Retinal pigment epithelial cell (primary cell): Measurements from ENCODE around the gene TOMM40.

ENCODE experiments used
- DNase-seq: peaks from one replicate; pipeline ENCODE4 v3.0.0-alpha.2; 2010; ENCODE audit warnings: low read depth
- H3K4me3 ChIP-seq: 2 replicates; pipeline ENCODE4 v1.5.1; 2011; ENCODE audit warnings: mild to moderate bottlenecking, low read length, control low read depth, moderate library complexity
- TF ChIP-seq, protein P1 (sequence below): conservative IDR thresholded peaks from 2 replicates; pipeline ENCODE4 v1.5.1; 2011; ENCODE audit warnings: low read depth, low read length, control low read depth, inconsistent platforms

TOMM40 gene

DNA sequence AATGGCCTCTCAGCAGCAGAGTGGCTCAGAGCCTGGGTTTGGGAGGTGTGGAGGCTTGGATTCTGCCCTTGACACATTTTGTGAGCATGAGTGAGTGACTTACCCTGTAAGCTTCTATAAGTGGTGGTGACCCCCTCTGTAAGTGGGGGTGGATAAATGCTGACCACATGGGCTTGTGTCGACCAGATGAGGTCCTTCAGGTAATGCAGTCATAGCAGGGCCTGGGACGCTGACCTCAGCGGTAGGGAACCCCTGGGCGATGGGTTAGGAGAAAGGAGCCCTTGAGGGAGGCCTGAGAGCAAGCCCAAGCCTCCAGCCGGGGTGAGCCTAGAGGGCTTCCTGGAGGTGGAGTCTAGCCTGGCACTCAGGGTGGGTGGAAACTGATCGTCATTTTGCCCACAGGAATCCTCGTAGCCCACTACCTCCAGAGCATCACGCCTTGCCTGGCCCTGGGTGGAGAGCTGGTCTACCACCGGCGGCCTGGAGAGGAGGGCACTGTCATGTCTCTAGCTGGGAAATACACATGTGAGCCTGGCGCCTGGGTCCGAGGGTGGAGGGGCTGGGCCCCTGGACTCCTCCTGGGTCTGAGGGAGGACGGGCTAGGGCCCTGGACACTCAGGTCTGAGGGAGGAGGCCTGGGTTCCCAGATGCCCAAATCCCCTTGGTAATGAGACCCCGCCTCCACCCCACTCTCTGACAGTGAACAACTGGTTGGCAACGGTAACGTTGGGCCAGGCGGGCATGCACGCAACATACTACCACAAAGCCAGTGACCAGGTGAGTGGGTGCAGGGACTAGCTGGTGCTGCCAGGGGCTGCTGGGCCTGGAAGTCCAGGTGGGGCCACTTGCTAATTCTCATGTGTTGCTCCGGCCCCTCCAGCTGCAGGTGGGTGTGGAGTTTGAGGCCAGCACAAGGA, 9.5 kb downstream of the TOMM40 start:
- no peak for DNase-seq
- TF ChIP-seq, protein P1, sequence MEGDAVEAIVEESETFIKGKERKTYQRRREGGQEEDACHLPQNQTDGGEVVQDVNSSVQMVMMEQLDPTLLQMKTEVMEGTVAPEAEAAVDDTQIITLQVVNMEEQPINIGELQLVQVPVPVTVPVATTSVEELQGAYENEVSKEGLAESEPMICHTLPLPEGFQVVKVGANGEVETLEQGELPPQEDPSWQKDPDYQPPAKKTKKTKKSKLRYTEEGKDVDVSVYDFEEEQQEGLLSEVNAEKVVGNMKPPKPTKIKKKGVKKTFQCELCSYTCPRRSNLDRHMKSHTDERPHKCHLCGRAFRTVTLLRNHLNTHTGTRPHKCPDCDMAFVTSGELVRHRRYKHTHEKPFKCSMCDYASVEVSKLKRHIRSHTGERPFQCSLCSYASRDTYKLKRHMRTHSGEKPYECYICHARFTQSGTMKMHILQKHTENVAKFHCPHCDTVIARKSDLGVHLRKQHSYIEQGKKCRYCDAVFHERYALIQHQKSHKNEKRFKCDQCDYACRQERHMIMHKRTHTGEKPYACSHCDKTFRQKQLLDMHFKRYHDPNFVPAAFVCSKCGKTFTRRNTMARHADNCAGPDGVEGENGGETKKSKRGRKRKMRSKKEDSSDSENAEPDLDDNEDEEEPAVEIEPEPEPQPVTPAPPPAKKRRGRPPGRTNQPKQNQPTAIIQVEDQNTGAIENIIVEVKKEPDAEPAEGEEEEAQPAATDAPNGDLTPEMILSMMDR = no peak
- H3K4me3 ChIP-seq = no peak overlapping the region

DNA sequence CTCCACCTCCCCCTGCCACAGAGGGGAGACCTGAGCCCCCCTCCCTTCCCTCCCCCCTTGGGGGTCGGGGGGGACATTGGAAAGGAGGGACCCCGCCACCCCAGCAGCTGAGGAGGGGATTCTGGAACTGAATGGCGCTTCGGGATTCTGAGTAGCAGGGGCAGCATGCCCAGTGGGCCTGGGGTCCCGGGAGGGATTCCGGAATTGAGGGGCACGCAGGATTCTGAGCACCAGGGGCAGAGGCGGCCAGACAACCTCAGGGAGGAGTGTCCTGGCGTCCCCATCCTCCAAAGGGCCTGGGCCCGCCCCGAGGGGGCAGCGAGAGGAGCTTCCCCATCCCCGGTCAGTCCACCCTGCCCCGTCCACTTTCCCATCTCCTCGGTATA, 12.2 kb downstream of the TOMM40 start:
- H3K4me3 ChIP-seq = no peak overlapping the region
- DNase-seq = no peak
- TF ChIP-seq, protein P1 = no peak

DNA sequence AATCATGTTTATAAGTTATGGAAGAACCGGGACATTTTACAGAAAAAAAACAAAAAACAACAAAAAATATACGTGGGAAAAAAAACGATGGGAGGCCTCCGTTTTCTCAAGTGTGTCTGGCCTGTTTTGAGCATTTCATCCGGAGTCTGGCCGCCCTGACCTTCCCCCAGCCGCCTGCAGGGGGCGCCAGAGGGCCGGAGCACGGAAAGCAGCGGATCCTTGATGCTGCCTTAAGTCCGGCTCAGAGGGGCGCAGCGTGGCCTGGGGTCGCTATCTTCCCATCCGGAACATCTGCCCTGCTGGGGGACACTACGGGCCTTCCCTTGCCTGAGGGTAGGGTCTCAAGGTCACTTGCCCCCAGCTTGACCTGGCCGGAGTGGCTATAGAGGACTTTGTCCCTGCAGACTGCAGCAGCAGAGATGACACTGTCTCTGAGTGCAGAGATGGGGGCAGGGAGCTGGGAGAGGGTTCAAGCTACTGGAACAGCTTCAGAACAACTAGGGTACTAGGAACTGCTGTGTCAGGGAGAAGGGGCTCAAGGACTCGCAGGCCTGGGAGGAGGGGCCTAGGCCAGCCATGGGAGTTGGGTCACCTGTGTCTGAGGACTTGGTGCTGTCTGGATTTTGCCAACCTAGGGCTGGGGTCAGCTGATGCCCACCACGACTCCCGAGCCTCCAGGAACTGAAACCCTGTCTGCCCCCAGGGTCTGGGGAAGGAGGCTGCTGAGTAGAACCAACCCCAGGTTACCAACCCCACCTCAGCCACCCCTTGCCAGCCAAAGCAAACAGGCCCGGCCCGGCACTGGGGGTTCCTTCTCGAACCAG, 12.8 kb downstream of the TOMM40 start:
- no peak for DNase-seq

DNA sequence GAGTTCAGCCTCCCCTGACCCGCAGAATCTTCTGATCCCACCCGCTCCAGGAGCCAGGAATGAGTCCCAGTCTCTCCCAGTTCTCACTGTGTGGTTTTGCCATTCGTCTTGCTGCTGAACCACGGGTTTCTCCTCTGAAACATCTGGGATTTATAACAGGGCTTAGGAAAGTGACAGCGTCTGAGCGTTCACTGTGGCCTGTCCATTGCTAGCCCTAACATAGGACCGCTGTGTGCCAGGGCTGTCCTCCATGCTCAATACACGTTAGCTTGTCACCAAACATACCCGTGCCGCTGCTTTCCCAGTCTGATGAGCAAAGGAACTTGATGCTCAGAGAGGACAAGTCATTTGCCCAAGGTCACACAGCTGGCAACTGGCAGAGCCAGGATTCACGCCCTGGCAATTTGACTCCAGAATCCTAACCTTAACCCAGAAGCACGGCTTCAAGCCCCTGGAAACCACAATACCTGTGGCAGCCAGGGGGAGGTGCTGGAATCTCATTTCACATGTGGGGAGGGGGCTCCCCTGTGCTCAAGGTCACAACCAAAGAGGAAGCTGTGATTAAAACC, 13.5 kb downstream of the TOMM40 start:
- TF ChIP-seq, protein P1 = peak; percentile 31
- no peak overlapping the region for H3K4me3 ChIP-seq
- no peak for DNase-seq

More for the DNA sequence above, 12.8 kb downstream of the TOMM40 start:
- H3K4me3 ChIP-seq = no peak overlapping the region
- TF ChIP-seq, protein P1 = peak; percentile 96

DNA sequence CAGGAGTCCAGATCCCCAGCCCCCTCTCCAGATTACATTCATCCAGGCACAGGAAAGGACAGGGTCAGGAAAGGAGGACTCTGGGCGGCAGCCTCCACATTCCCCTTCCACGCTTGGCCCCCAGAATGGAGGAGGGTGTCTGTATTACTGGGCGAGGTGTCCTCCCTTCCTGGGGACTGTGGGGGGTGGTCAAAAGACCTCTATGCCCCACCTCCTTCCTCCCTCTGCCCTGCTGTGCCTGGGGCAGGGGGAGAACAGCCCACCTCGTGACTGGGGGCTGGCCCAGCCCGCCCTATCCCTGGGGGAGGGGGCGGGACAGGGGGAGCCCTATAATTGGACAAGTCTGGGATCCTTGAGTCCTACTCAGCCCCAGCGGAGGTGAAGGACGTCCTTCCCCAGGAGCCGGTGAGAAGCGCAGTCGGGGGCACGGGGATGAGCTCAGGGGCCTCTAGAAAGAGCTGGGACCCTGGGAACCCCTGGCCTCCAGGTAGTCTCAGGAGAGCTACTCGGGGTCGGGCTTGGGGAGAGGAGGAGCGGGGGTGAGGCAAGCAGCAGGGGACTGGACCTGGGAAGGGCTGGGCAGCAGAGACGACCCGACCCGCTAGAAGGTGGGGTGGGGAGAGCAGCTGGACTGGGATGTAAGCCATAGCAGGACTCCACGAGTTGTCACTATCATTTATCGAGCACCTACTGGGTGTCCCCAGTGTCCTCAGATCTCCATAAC, 14.5 kb downstream of the TOMM40 start, which contains the start of gene APOE:
APOE (plus strand) TSS at position 360 of the 724 bp plus-strand sequence. CDS start 829 bp downstream, outside the sequence.
- DNase-seq = no peak
- TF ChIP-seq, protein P1 = no peak
- peak within 1 kb of the TSS; percentile 75 for H3K4me3 ChIP-seq

DNA sequence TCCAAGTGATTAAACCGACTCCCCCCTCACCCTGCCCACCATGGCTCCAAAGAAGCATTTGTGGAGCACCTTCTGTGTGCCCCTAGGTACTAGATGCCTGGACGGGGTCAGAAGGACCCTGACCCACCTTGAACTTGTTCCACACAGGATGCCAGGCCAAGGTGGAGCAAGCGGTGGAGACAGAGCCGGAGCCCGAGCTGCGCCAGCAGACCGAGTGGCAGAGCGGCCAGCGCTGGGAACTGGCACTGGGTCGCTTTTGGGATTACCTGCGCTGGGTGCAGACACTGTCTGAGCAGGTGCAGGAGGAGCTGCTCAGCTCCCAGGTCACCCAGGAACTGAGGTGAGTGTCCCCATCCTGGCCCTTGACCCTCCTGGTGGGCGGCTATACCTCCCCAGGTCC, 16.6 kb downstream of the TOMM40 start:
- DNase-seq = no peak
- TF ChIP-seq, protein P1 = no peak
- no peak overlapping the region for H3K4me3 ChIP-seq
